Stimulated activated naive CD8-positive, alpha-beta T cell treated with anti-CD3 and anti-CD28 coated beads, Interleukin-15, Interleukin-2, amounts not matched to agents 100 U/mL and 50 U/mL, for 24 hours (primary cell): ENCODE data around the gene KRTAP10-7.
"Not testable (repeated sequence)": the region's sequence is repeated elsewhere in the genome, so short reads cannot be mapped to it uniquely, and the experiment has no call there.

Source experiments
- ATAC-seq: fragments of 150-1000 bp; cut with Tn5 transposase; one replicate; pipeline ENCODE4 v1.10.0; 2021
- DNase-seq: peaks from one replicate; pipeline ENCODE4 v3.0.0; 2021

The KRTAP10-7 gene

GRCh38 chr21:44590897-44591800 is 9.2 kb upstream of the KRTAP10-7 start:
- not testable (repeated sequence) for DNase-seq, ATAC-seq

GRCh38 chr21:44591801-44592130 is 8.6 kb upstream of the KRTAP10-7 start:
- ATAC-seq, DNase-seq: not testable (repeated sequence)

DNA sequence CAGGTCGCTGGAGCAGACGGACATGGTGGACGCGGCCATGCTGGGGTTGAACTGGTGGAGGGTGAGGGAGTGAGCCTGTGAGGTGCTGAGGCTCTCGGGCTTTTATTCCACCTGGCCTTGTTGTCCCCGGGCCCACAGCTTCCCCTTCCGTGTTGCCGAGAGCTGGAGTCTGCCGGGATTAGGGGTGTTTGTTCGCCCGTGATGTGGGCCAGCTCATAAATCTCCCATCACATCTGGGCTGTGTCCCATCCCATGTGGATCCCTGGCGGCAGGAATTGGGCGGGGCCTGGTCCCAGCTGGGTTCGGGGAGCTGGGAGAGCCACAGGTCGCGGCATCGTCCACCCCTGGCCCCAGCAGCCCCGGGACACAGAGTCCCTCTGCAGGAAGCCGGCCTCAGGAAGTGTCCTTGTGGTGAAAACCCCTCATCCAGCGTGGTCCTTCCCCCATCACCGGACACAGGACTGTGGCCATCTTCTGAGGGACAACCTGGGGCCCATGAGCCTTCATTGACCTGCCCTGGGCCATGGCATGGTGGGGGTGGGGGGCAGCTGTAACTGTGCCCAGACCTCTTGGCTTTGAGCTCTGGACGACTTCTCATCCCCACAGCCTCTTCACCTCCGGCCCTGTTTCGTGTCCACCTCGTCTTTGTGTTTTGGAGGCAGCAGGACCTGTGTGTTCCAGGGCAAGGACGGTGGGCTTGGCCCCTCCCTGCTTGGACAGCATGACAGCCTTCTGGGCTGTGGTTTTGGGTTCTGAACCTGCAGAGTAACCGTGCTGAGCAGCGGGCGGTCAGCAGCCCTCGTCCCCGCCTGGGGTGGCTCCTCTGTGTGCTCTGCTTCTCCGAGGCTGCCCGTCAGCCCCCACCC is 7.7 kb upstream of the KRTAP10-7 start, which contains the start of gene KRTAP10-6:
TSS of gene KRTAP10-6 (minus strand) at position 60 of the 866 bp plus-strand sequence. CDS start at position 39, 21 bp downstream.
- DNase-seq (no peak), ATAC-seq (no peak)

GRCh38 chr21:44593598-44594405 is 6.6 kb upstream of the KRTAP10-7 start:
- DNase-seq (no peak), ATAC-seq (no peak)

DNA sequence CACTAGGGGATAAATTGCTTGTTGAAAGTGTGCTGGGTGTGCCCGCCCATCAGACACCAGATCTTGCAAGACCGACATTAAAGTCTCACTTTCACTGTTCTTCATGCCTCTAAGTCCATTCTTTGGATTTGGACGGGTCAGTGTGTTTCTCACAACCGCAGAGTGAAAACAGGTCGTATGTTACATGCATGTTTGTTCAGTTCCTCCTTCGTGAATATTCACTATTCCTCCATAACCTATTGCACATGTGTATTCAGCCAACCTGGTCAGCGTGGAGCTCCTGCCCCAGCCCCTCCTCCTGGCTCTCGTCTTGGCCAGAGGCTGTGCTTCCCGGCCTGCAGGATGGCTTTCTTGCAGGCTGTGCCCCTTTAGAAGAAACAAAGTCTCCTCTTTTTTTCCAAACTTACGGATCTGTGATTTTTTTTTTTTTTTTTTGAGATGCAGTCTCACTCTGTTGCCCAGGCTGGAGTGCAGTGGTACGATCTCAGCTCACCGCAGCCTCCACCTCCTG is 5.9 kb upstream of the KRTAP10-7 start:
- no peak for DNase-seq
- ATAC-seq = no peak

GRCh38 chr21:44595524-44595923 is 4.9 kb upstream of the KRTAP10-7 start:
- ATAC-seq (no peak), DNase-seq (no peak)

- no peak for DNase-seq
- ATAC-seq = no peak
Observed at GRCh38 chr21:44596068-44596725, 4.2 kb upstream of the KRTAP10-7 start.

DNA sequence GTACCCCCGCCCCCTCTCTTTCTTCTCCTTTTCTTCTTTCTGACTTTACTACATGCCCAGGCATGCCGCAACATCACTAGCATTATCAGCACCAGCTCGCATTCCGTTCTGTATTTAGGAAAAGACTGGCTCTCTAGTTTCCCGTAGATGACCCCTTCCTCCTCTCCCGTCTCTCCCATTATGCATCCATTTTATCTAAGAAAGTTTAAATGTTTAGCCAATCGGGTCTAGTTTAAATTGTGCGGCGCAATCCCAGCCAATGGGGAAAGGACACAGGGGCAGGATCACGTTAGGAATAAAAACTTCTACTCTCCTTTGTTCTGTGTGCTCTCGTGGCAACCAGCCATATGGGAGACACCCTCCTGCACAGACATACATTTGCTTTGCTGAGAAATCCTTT is 2.3 kb upstream of the KRTAP10-7 start:
- DNase-seq = no peak
- no peak for ATAC-seq

- DNase-seq (no peak), ATAC-seq (no peak)
Observed at GRCh38 chr21:44599264-44600029, 950 bp upstream of the KRTAP10-7 start.

- not testable (repeated sequence) for ATAC-seq, DNase-seq
Observed at GRCh38 chr21:44601091-44601490, 694 bp downstream of the KRTAP10-7 start.

- no peak for ATAC-seq
- DNase-seq = no peak
Observed at GRCh38 chr21:44601596-44602462, 1.4 kb downstream of the KRTAP10-7 start.

DNA sequence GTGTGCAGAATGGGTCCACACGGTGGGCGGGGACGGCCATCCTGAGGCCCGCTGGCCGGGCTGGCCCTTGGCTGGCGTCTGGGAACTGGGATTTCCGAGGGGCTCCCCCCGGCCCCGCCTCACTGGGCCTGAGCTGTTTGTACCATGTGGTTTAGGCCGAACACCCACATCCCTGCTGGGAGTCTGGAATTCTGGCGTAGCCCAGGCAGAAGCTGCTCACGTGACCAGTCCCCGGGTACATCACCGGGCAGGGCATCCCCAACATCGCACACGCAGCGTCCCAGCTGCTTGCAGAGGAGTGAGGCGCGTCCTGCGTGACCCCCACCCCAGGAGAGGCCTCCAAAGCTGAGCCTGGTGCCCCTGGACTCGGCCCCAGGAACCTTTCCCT is 2.1 kb downstream of the KRTAP10-7 start:
- ATAC-seq = no peak

GRCh38 chr21:44603109-44603875 is 2.9 kb downstream of the KRTAP10-7 start:
- no peak for DNase-seq

More for the DNA sequence above, 2.1 kb downstream of the KRTAP10-7 start:
- no peak for DNase-seq

GRCh38 chr21:44603911-44604310 is 3.5 kb downstream of the KRTAP10-7 start:
- ATAC-seq (no peak), DNase-seq (no peak)

More at GRCh38 chr21:44603109-44603875, 2.9 kb downstream of the KRTAP10-7 start:
- no peak for ATAC-seq

DNA sequence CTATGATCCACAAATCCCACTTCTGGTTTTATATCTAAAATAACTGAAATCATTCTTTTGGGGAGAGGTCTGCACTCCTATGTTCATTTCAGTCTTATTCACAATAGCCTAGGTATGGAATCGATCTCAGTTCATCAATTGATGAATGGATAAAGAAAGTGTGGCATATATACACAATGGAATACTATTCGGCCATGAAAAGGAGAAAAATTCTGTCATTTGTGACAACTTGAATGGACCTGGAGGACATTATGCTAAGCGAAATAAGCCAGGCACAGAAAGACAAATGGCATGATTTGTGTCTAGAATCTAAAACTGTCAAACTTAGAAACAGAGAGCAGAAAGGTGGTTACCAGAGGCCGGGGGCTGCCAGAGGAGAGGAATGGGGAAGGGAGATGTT is 6.1 kb downstream of the KRTAP10-7 start:
- ATAC-seq (no peak), DNase-seq (no peak)

DNA sequence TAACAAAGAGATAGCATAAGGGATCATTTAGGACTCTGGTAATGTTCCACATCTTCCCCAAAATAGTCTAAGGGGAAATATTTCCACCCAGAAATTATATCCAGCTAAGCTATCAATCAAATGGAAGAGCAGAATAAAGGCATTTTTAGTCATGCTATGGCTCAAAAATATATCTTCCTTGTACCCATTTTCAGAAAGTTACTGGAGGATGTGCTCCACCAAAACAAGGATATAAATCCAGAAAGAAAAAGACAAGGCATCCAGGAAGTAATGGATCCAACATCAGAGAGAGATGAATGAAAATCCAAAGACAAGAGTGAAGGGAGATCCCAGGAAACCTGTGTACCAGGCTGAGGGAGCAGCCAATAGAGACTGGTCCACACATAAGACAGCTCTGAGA is 8.8 kb downstream of the KRTAP10-7 start:
- ATAC-seq (no peak), DNase-seq (no peak)

- not testable (repeated sequence) for DNase-seq, ATAC-seq
Observed at GRCh38 chr21:44610157-44610843, 9.9 kb downstream of the KRTAP10-7 start.

DNA sequence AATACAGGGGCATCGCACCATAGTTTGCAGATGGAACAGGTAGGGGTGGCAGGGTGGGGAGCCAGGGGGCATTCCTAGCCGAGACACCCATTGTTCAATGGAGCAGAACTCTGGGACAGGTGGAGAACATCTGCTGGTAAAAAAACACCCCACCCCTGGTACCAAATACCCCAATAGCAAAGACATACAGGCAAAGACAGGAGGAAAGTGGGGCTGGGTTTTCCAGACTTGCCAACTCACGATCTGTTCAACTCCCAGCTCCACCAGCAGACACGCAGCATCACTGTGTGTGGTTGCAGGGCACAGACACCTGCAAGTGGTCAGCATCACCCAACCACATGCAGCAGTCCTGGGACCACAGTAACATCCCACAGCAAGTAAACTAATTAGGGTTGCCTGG is 11.2 kb downstream of the KRTAP10-7 start:
- ATAC-seq (no peak), DNase-seq (no peak)
